Activated CD8-positive, alpha-beta memory T cell treated with anti-CD3 and anti-CD28 coated beads, Interleukin-2, amount 50 U/mL, for 24 hours (primary cell): ENCODE results near the gene LATS2.
"Not testable (repeated sequence)": the region's sequence is repeated elsewhere in the genome, so short reads cannot be mapped to it uniquely, and the experiment has no call there.

Experiments
- DNase-seq: peaks from one replicate; pipeline ENCODE4 v3.0.0-alpha.2; 2020; ENCODE audit errors: extremely low read depth

LATS2 gene

DNA sequence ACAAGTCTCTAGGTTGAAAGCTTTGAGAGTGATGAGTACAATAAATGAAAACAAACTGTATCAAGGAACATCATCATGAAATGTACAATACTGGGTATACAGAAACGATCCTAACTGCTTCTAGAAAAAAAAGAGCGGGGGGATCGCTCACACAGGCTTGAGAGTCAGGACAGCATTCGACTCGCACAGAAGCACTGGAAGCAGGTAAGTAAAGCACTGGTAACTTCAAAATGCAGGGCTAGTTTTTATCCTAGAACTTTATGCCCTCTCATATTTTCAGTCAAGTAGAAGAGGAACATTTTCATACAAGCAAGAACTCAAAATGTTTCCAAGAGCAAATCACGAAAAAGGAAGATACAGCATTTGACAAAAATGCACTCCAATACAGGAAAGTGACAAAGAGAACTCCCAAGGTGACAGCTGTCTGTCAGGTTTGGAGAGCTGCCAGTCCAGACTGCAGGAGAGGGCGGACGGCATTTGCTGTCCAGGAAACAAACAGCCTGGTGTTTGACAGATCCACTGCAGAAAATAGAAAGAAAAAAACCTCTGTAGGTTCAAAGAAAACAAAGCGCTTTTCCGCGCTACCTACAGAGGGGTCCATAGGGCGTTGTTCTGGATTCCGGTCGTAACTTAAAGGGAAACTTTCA, 100.6 kb downstream of the LATS2 start:
- no peak for DNase-seq

DNA sequence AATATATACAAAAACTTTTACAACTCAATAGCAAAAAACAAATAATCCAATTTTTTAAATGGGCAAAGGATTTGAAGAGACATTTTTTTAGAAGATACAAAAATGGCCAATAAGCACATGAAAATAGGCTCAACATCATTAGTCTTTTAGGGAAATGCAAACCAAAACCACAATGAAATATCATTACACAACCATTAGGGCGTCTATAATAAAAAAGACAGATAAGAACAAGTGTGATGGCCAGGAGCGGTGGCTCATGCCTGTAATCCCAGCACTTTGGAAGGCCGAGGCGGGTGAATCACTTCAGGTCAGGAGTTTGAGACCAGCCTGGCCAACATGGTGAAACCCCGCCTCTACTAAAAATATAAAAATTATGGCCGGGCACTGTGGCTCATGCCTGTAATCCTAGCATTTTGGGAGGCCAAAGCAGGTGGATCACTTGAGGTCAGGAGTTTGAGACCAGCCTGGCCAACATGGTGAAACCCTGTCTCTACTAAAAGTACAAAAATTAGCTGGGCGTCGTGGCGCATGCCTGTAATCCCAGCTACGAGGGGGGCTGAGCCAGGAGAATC, 104.3 kb downstream of the LATS2 start:
- not testable (repeated sequence) for DNase-seq

DNA sequence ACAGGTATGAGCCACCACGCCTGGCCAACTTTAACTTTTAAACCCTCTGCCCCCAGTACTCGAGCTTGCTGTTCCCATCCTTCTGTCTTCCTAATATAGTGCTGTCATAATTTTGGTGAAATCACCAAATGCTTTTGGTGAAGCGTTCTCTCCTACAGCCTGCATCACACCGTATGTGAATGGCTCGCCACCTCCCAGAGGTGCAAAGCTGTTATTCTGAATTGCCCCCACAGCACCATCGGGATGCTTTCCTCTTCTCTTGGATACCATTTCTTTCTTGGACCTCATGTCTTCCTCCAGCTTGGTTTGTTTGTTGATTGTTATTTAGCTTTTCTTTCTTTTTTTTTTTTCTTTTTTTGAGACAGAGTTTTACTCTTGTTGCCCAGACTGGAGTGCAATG, 105.9 kb downstream of the LATS2 start:
- no peak for DNase-seq

DNA sequence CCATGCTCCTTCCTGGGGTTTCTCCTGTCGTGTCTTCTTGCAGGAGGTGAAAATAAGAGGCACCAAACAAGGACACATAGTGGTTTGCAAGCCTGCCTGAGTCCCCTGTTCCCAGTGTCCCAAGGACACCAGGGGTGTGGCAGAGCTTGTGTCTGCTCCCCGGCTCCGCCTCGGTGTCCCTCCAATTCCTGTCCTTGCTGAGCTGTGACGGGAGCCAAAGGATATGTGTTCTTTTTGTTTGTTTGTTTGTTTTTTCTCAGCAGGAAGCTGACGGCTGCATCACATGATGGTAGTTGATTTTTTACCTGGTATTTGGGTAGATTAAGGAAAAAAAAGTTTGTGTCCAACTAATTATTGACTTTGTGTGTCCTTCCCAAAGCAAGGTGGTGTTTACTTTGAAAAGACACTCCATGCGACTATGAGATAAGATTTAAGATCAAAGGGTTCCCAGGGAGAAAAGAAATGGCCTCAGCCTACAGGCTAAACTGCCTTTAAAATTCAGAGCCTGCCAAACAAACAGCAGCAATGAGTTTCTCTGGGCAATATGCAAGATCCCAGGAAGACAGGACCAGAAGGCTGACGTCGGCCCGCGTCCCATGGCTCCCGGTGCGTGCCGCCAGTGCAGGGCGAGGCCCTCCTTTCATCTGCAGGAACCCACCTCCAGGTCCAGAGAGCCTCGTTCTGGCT, 108.0 kb downstream of the LATS2 start:
- no peak for DNase-seq

DNA sequence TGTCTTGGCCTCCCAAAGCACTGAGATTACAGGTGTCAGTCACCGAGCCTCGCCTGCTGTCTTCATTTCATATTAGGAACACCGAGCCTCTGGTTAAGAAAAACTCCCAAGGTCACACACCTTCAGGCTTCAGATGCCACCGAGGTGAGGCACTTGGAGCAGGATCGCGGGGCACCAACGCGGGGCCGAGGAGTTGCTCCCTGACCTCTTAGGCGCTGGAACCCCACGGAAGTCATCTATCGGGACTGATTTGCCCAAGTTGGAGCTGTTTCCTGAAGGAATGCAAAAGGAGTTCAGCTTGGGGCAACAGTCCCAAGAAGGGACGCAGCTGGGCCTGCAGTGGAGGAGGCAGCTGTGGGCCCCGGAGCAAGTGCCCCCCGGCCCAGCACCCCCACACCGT, 108.5 kb downstream of the LATS2 start:
- no peak for DNase-seq

DNA sequence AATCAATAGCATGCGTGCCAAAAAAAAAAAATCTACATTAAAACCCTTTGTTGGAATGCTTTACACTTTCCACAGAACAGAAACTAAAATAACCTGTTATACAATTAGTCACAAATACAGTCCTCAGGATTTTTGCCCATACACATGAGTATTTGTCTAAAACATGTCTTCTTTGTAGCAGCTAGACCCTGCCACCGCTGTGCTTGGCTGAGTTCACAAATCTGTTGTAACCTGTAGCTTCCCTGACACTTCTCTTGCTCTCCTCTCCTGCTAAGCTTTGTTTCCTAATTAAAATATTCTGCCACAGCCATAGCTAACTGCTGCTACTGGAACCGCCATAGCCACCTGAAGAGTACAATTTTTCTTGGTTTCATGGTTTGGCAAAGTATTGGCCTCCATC, 113.4 kb downstream of the LATS2 start:
- not testable (repeated sequence) for DNase-seq

DNA sequence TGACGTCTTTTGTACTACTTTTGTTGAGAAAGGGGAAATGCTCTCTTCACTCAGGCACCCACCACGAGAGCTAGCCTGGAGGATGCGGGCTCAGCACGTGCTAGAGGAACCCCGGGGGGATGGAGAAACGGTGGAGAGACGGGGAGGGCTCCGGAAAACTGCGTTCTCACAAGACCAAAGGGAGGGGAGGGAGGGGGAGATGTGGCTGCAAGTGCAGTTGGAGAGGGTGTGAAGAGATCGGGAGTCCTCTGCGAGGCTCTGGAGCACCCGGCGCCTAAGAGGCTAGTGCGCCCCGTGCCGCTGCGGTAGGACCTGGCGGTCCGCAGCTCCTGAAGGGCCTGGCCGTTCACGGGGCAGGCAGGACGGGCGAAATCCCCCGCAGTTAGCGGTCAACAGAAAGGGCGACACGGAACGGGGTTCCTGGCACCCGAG, 115.4 kb downstream of the LATS2 start:
- no peak for DNase-seq

DNA sequence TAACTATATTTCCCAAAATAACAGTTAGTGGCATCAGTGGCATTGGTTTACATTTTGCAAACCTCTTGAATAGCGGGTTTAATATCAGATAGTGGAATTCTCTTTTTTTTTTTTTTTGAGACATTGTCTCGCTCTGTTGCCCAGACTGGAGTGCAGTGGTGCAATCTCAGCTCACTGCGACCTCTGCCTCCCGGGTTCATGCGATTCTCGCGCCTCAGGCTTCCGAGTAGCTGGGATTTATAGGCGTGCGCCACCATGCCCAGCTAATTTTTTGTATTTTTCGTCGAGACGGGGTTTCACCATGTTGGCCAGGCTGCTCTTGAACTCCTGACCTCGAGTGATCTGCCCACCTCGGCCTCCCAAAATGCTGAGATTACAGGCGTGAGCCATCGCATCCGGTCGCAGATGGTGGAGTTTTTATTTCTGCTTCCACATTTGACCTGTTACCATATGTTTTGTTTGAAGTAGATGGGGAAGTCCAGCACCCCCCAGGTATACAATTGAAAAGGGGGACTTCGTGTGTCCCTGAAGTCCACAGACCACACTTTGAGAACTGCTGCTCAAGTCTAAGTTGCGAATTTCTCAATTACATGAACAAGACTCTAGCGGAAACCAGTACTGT, 118.3 kb downstream of the LATS2 start:
- DNase-seq: no peak

DNA sequence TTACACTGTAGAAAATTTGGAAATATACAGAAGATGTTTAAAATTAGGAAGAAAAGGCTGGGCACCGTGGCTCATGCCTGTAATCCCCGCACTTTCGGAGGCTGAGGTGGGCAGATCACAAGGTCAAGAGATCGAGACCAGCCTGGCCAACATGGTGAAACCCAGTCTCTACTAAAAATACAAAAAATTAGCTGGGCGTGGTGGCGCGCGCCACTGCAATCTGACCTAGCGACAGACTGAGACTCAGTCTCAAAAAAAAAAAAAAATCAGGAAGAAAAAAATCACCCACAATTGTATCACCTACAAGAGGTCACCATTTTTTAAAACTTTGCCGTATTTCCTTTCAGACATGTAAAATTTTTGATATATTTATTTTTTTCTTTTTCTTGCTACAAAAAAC, 120.9 kb downstream of the LATS2 start:
- DNase-seq: not testable (repeated sequence)

DNA sequence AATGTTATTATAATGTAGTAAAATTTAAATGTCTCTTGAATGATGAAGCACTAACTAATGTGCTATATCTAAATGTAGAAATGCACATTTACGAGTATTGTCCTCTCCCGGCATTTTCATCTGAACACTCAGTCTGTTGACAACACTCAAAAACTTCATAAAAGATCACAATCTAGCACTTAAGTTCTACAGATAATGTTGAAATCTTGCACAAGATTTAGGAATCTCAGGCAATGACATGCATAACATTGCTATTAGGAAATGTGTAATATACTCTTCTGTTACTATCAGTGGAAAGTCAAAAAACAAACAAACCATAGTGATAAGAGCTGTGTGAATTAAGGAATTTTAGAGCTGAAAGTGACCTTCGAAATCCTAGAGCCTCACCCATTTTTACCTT, 121.3 kb downstream of the LATS2 start:
- no peak for DNase-seq

DNA sequence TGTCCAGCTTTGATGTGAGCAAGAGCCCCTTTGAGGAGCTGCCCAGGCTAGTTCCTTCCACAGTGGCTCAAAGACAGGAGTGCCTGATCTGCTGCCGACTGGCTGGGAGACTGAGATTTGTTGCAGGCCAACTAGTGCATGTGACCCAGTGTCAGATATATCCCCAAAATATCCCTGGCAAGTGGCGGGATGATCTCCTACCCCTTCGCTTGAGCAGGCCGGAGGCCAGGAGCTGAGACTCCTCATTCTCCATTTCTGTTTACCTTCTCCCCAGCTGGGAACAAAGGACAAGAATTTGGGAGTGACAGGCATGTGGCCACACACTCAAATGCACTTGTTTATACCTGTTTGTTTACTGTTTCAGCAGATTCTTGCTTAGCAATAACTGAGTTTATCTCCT, 121.7 kb downstream of the LATS2 start:
- DNase-seq: no peak

DNA sequence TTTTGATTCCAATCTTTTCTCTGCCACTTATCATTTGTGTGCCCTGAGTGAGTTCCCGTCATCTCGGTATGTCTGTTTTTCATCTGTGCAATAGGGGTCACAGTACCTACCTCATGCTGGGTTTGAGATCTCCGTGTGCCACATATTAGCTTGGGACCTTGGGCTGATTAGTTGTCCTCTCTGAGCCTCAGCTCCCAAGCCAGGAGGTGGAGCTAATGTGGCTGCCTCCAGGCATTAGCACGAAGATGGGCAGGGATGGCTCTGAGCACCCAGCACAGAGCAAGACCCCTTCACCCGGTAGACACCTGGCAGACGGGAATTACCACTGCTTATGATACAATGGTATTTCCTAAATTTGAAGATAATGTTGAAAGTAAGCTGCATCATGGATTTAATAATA, 123.1 kb downstream of the LATS2 start:
- no peak for DNase-seq

DNA sequence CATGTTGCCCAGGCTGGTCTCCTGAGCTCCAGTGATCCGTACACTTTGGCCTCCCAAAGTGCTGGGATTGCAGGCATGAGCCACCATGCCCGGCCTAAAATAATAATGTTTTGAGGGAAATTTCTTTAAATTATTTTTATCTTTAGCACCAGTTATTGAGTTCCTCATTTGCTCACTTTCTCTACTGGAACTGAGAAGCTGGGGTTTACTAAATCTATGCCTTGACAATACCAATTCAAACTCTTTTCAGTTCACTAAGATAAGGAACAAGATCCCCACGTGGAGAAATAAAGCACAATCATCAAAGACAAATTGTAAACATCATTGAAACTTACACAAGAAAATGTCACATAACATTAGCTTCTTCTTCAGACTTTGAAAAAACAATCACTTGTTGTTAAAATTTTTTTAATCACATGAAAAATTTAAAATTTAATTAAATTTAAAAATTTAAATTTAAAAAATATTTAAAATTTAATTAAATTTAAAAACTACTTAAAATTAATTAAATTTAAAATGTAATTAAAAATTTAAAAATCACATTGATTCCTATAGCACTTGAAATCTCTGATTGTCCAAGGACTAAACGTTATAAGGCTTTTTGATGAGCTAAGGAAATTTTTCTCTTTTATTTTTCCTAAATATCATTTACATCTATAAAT, 133.7 kb downstream of the LATS2 start:
- no peak for DNase-seq

DNA sequence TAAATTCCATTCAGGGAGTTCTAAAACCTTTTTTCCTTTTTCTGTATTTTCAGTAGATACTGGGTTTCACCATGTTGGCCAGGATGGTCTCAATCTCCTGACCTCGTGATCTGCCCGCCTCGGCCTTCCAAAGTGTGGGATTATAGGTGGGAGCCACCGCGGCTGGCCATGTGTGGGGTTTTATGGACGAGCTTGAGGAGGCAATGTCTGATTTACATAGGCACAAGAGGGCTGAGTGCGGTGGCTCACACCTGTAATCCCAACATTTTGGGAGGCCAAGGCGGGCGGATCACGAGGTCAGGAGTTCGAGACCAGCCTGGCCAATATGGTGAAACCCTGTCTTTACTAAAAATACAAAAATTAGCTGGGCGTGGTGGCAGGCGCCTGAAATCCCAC, 136.0 kb downstream of the LATS2 start:
- DNase-seq: not testable (repeated sequence)

DNA sequence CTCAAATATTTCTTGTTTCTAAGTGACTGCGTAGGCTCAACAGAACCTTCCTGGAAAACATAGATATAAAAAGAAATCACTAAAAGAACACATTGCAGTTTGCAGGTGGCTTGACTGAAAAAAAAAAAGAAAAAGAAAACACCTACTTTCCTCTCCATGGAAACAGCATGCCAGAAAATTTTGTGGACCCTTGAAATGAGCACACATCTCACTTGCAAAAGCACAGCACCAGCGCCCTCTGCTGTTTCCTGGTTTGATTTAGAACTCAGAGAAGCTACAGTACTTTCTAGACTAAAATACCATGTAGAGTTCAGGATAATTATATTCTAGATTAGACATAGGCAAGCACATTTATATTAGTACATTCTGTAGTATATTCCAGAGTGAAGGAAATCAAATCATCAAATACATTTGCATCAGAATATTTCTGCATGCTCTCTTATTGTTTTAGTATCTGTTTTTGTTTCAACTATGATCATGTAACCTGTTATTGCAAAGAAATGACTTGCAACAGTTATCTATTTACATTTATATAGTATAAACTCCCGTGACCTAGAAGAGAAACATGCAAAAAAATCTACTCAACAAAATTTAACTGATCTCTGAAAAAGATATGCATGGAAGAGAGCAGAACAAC, 136.5 kb downstream of the LATS2 start:
- DNase-seq: peak; percentile 57

DNA sequence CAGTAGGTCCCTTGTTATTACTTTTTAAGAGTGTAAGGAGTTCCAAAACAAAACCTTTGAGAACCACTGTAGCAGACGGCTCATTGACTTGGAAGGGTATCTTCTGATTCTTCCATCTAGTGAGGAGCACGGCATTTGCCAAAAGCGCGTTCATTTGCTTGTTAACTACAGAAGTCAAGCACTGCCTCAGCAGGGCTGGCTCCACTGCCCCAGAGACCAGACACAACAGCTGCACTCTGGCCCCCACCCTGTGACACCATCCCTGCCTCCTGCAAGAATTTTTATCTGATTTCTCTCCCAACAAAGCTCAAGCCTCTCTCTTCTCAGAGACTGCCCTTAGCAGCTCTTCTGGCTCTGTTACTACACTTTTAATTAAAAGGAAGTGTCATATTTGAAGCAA, 138.1 kb downstream of the LATS2 start:
- DNase-seq: no peak
